GM21723 (cell line): ENCODE data around the gene LRRC47.
A peak's percentile ranks its signal among the peaks of the same experiment; 100 is the strongest.

ENCODE experiments used
- ATAC-seq: cut with Tn5 transposase; IDR thresholded peaks from one replicate; pipeline ENCODE4 v1.9.1; 2021; ENCODE audit warnings: mild to moderate bottlenecking, moderate library complexity; ENCODE audit not compliant: unreplicated experiment

Gene LRRC47

DNA sequence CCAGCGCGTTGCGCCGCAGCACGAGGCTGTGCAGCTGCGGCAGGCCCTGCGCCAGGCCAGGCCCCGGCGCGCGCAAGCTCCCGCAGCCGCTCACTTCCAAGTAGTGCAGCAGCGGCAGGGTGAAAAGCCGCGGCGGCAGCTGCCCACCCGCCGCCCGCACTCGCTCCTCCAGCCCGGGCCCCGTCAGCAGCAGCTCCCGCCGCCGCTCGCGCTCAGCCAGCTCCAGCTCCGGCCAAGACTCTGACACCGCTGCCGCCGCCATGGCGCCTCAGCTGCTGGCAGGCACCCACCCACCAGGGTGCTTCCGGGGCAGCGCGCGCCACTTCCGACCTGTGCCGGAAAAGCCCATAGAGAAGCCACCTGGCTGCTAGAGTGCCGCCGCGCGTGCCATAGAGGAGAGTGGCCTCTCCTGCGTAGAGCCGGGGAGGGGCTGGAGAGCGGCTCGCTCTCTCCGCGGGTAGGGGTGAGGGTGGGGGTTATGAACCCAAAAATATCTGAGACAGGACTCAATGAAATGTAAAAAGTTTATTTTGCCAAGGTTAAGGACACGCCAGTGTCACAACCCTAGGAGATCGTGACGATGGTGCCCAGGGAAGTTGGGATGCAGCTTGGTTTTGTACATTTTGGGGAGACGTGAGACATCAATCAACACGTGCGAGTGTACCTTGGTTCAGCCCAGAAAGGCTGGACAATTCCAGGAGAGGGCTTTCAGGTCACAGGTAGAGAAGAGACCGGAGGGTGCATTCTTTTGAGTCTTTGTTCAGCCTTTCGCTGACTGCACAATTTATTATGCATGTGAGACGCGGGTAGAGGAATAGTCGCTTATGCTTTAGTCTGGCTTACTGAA, at the start of gene LRRC47:
LRRC47 (minus strand) TSS at position 284 of the 847 bp plus-strand sequence; CDS start at position 262, 22 bp downstream.
- ATAC-seq: peak; percentile 98

DNA sequence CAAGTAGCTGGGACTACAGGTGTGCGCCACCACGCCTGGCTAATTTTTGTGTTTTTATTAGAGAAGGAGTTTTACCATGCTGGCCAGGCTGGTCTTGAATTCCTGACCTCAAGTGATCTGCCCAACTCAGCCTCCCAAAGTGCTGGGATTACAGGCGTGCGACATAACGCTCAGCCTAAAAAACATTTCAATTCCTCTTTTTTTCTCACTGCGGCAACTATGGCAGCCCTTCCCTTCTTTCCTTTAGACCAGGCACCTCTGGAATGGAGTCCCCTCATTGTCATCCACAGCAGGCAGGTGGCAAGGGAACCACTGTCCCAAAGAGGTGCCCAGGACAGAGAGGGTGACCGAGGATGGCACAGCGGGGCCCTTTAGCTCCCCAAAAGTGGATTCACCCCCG, 46.6 kb upstream of the LRRC47 start:
- ATAC-seq: no peak

DNA sequence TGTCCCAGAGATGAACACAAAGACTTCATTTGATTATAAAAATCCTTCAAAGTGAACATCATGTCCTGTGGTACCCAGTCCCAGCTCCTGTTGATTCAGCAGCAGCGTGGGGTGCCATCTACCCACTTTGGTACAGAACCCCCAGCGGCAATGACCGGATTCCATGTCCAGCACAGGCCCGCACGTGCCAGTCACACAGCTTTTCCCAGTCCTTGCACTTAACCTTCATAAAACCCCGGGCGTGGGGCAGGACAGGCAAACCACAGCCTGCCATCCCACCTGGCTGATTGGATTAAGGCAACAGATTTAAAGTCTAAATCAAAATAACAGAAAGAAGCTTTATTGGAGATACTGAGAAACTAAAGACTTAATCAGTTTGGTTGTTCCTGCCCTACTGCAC, 45.2 kb upstream of the LRRC47 start:
- no peak for ATAC-seq

DNA sequence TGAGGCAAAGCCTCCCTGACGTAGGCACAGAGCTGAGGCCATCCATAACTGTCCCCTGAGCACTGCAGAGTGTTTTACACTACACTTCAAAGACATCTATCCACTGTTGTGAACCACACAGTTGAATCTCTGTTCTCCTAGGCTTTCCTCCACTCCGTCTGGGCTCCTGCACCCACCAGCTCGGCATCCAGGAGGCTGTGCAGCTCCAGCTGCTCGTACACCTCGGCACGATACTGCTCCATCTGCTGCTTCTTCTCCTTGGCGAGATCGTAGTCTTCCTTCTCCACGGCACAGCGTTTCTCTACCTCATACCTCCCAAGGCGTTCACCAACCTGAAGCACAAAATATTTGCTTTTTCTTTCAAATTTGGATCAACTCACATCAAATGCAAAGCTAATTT, 42.5 kb upstream of the LRRC47 start:
- ATAC-seq: no peak

DNA sequence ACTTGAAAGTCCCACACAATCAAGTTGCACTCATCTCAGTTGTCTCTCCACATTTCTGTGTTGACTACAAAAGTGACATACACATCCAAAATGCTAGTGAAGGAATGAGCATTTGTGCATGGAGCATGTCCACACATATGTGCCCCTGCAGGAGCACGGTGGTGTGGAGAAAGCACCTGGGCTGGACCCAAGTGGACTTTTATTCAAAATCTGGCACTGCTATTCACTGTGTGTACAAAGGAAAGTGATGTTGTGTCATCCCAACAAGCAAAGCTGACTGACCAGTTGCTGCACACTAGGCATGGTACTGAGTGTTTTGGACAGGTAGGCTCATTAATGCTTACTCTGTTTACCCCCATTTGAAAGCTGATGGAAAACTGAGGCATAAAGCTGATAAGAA, 41.4 kb upstream of the LRRC47 start:
- no peak for ATAC-seq

DNA sequence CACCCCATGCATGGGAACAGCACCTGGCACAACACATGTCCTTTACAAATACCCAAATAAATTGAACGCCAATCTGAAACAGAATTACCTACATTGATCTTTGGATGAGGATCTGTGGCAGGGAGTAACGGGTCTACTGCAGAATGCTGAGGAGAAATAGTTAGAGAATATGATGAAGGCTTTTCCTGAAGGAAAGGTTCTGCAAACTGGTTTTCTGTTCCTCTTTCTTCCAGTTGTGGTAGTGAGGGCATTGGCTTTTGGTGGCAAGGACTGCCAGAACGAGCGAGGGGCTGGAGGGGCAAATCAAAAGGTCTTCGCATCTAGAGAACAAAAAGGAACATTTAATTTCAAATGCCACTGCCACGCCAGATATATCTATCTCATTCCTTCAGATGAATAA, 40.9 kb upstream of the LRRC47 start:
- ATAC-seq: no peak

DNA sequence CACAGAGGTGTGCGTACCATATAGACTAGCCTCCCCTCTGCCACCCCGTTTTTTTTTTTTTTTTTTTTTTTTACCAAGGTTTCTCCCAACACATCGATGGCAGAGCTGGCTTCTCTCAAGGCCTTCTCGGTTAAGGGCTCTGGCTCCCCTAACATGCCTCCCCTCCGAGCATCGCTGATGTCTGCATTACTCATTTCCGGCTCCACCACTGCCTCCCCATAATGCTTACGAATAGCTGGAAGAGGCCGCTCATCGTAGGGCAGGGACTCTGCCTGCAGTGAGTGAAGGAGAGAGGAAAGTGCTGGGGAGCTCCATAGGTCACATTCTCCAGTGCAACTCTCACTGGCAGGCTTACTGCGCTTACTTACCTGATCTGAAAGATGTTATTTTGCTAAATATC, 40.1 kb upstream of the LRRC47 start:
- ATAC-seq: no peak

DNA sequence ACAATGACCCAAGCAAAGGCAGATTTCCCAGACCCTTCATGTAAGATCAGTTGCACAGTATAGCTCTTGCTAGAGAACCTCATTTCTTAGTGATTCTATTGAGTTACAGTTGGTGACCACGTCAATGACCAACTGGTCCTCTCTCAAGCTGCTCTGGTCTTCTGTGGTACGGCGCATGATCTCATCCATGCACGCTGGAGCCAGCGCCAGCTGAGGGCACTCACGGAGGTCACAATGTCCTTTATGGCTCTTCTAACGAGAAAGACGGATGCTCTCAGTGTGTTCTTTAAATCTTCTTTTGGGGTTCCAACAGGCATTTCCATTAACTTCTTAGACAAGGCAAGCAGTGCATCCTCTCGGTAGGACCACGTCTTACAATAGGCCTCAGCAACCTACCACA, 38.4 kb upstream of the LRRC47 start:
- no peak for ATAC-seq

DNA sequence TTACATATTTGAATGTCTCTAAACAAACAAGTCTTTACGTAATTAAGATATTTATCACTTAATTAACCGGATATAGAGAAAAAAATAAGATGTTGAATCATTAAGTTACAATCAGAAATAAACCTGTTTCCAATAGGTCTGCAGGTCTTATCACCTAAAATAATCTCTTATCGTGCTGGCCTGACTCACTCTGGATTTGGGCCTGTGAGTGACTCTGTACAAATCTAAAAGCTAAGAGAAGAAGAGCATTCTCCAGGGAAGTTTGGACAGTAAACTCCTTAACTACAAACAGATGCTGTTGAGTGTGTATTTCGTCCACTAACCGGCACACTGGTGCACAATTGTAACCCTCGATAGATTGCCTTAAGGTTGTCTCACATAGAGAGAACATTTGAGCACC, 35.4 kb upstream of the LRRC47 start:
- no peak for ATAC-seq

DNA sequence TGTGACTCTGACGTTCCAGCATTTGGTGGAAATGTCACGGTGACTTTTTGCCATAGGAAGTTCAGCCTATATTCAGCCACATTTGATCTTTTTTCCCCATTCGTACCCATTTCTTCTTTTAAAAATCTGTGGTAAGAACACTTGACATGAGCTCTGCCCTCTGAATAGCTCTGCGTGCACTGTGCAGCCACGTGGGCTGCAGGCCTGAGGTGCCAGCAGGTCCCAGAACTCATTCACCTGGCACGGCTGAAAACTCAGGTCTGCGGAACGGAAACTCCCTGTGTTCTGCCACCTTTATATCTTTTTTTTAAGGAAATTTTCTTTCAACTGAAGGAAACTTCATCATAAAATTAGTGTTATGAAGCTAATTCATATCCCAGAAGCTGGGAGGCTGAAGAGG, 32.1 kb upstream of the LRRC47 start:
- ATAC-seq: no peak

DNA sequence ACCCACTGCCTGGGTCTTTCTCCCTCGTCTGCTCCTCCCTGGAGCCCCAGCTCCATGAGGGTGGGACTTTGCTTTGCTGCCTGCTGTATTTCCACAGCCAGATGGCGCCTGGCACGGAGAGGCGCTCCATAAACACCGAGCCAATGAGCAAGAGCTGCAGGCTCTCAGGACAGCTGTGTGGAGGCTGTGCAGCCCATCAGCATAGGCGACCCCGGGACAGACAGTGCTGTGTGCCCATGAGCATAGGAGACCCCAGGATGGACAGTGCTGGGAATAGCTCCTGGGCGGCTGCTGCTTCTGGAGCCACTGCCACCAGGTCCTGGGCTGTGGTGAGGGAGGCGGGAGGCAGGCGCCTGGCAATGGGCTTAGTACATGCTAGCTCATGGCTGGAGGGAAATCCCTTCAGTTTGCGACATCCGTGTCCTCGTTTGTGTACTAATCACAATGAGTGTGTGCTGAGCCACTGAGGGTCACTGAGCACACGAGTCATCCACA, 31.6 kb upstream of the LRRC47 start:
- no peak for ATAC-seq

DNA sequence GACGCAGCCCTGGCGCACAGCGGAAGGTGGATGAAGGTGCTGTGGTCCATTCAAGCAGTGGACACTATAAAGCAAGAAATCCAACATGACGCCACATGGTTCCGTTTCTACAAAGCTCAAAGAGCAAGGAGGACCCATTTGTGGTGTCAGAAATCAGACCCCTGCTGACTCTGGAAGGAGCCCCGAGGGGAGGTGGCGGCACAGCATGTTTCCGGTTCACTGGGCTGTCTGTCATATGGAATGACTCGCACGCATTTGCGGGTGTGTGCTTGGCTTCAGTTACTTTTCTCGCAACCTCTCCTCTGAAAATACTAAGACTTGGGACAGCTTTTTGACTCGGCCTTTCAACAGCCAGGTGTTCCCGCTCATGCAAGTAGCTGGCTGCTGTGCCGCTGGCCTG, 29.1 kb upstream of the LRRC47 start:
- no peak for ATAC-seq

DNA sequence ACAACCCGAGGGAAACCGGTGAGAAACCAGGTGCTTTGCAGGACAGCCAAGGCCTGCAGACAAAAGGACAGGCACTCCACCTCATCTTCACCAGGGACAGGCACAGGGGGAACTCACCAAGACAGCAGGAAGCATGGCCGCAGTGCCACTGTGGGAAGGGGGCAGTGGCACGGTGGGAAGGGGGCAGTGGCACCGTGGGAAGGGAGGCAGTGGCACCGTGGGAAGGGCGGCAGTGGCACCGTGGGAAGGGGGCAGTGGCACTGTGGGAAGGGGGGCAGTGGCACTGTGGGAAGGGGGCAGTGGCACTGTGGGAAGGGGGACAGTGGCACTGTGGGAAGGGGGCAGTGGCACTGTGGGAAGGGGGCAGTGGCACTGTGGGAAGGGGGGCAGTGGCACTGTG, 28.4 kb upstream of the LRRC47 start:
- ATAC-seq: no peak

DNA sequence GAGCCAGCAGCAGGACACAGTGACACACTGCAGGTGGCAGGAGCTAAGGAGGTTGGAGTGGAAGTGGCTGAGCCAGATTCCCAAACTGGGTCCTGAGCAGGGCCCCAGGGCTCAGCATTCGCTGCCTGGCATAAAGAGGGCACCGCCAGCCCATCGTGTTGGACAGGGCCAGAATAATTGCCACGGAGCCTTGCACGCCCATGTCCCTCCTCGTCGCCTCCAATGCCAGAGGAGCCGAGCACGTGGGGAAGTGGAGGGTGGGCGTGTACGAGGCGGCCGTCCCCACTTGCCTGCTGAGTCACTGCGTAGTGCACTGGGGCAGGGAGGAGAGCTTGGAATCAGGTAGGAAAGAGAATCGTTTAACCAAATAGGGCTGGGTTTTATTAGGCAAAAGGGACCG, 26.1 kb upstream of the LRRC47 start:
- ATAC-seq: no peak

DNA sequence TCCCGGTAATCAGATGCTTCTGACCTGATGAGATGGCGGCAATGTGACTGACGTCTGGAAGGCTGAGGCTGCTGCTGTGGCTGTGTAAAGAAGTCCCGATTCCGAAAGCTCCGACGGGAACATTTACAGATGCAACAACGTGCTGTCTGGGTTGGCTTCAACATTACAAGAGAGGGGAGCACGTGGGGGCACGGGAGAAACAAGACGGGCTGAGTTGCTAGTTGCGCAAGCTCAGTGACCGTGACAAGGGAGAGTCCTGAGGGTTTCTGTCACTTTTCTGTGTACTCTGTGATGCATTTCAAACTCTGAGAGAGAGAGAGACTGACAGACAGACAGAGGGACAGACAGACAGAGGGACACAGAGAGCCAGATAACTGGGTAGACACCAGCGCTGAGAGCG, 25.6 kb upstream of the LRRC47 start:
- no peak for ATAC-seq

DNA sequence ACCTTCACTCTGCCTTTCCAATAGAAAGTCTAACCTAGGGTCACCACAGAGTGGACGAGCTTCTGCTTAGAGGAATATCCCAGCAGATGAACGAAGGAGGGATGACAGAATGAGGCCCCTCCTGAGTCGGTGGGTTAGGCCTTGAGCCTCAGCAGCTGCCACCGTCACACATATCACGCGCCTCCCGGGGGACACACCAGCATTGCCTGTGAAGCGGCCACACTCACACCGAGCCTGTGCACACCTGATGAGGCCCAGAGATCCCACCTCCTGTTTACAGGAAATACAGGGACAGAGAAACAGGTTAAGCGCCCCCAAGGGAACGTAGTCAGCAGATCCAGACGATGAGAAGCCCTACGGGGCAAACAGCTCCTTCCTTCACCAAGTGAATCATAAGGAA, 25.1 kb upstream of the LRRC47 start:
- ATAC-seq: no peak

DNA sequence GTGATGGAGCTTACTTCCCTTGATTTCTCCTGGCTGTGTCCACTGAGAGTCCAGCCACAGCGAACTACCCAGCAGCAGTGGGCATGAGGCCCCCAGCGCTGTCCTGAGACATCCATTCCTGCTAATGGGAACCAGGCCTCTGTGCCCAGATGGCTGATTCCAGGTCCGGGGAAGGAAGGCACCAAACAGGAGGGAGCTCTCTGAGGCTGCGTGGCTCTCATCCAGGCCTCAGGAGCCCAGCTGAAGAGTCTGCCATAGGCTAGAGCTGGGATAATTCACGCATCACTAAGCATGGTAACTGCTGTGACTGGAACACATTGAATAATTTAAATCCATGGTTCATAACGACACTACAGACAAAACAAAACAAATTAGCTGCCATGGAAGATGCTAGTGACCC, 24.7 kb upstream of the LRRC47 start:
- ATAC-seq: no peak

DNA sequence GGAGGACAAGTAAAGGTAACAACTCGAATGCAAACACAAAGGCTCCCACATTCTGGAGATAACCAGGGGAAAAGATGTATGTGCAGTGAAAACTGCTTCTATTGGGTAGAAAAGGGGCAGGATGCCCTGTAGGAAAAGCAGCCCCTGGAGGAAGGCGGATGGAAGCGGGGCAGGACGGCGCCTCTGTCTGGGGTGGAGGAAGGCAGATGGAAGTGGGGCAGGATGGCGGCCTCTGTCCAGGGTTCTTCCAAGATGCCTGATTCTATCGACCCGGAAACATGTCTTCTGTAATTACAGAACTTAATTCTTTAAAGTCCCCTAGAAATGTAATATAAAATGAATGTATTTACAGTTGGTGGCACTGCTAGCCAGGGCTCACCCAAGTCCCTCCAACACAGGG, 24.0 kb upstream of the LRRC47 start:
- no peak for ATAC-seq

DNA sequence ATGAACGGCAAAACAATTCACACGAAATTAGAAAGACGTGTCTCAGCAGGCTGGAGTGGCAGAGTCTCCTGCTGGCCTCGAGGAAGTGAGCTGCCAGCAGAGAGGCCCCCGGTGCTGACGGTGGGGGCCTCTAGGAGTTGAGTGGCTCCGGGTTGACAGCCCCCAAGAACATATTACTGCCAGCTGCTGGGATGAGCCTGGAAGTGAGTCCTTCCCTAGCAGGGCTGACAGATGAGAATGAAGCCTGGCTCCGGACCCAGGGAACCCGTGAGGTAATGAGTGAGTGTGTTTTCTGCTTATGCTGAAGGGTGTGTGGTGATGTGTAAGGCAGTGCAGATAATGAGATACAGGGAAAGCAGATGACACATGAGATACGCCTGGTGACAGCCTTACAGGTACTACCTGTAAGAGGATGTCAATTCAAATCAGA, 23.5 kb upstream of the LRRC47 start:
- no peak for ATAC-seq

DNA sequence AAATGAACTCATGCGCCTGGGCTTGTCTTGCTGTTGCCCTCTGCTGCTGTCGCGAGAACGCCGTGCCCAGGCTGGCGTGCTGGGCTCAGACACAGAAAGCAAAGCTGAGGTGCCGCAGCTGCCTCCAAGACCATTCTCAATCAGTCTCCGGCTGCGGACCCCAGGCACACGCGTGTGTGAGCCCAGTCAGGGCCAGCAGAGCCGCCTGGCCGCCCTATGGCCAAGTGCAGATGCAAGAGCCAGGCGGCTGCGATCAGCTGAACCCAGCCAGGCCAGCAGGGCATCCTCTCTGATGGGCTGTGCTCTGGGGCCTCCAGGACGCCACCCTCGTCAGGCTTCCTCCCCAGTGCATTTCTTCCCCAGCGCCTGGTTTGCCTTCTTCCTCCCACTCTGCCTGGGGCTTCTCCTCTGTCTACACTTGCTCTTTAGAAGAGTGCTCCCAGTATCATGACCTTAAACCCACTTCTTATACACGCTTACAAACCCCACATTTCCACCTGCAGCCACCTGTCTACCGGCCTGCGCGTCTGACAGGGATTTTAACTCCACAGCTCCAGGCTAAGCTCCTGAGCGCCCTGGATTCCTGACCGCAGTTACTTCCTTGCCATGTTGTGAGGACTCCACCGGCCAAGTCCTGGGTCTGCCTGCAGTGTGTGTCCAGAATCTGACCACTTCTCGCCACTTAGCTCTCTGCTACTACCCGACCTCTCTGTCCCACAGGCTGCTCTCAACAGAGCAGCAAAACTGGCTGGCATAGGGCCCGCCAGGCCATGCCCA, 21.7 kb upstream of the LRRC47 start:
- no peak for ATAC-seq

DNA sequence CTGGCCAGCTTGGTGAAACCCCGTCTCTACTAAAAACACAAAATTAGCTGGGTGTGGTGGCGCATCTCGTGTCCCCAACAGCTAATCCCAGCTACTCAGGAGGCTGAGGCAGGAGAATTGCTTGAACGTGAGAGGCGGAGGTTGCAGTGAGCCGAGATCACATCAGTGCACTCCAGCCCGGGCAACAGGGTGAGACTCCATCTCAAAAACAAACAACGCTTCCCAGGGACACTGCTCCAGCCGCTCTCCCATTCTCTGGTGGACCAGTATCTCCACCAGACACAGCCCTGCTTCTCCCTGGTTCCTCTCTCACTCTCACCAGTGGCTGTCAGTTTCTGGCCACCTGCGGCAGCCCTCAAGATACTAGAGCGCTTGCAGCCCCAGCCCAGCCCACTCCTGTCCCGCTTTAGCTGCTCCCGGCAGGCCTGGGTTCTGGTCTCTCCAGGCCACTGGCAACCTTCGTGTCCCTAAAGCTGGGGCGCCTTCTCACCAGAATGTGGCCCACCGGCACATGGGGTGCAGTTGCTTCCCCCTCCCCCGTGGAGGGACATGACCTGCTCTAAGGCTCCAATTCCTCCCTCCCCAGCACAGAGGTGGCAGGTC, 20.9 kb upstream of the LRRC47 start:
- no peak for ATAC-seq
